ENCODE results near the gene DEDD. TPM values are rescaled to one million over a fixed set of nuclear protein-coding genes. Genes with fewer than 3 reads are reported as not detected.
A peak's percentile ranks its signal among the peaks of the same experiment; 100 is the strongest.

Gene DEDD
- polyA plus RNA-seq, 1 experiment, result 34.9 TPM

GRCh38 chr1:161098210-161099068, 34.0 kb downstream of the DEDD start, which contains the start of gene KLHDC9:
Gene KLHDC9 (plus strand): TSS chr1:161098361. CDS start chr1:161098536, 175 bp downstream.
- POLR2A ChIA-PET, result interaction anchor here (0.6 to 1.5 kb wide), 6 partner anchors 9 to 101 kb away, joined by 3 to 7 read pairs (median 4); partner anchors contain the start of genes DEDD, NECTIN4 and USF1

GRCh38 chr1:161096530-161096929, 35.9 kb downstream of the DEDD start:
- Histone ChIP-seq H3K27me3 (ENCODE audit: control insufficient read depth, insufficient read depth, low read length) (peaks cover 2% of the 10 kb centered on the region), H3K4me3 (ENCODE audit: low read depth, low read length) (no peak overlapping the region), H3K27ac (ENCODE audit: low read depth, low read length) (peak overlapping the region; percentile 11), H3K9me3 (ENCODE audit: control insufficient read depth, insufficient read depth, low read length) (no peaks in the 10 kb centered on the region)
- DNase-seq (ENCODE audit: low read depth, low spot score), result no peak
- no peak for TF ChIP-seq CTCF (IDR thresholded peaks at IDR 0.05; ENCODE audit: low read depth, low read length)
- ChIA-PET CTCF (interaction anchor here (0.6 to 5.6 kb wide), 16 partner anchors 8 to 166 kb away, joined by 3 to 80 read pairs (median 10); partner anchors contain the start of genes ARHGAP30, NECTIN4, NIT1 and PFDN2), POLR2A (interaction anchor here (1.0 kb wide), 1 partner anchor 99 kb away, joined by 3 read pairs; no protein-coding TSS in a partner anchor)

More at GRCh38 chr1:161098210-161099068, 34.0 kb downstream of the DEDD start, which contains the start of gene KLHDC9:
- TF ChIP-seq CTCF (IDR thresholded peaks at IDR 0.05; ENCODE audit: low read depth, low read length), result no peak; the same call in 1 of the 2 replicates
- H3K4me3 ChIP-seq (ENCODE audit: low read depth, low read length), result peak within 1 kb of the TSS; percentile 52
- no peak for DNase-seq (ENCODE audit: low read depth, low spot score)
- H3K9me3 ChIP-seq (ENCODE audit: control insufficient read depth, insufficient read depth, low read length), result no peaks in the 10 kb centered on the region
- CTCF ChIA-PET, result interaction anchor here (0.6 to 5.6 kb wide), 21 partner anchors 10 to 929 kb away, joined by 3 to 80 read pairs (median 6); partner anchors contain the start of genes ARHGAP30, F11R, PPOX and USF1
- H3K27me3 ChIP-seq (ENCODE audit: control insufficient read depth, insufficient read depth, low read length), result peaks cover 2% of the 10 kb centered on the region
- peak within 1 kb of the TSS; percentile 11 for H3K27ac ChIP-seq (ENCODE audit: low read depth, low read length)

- POLR2A ChIA-PET, result no interaction called here
- CTCF ChIA-PET, result interaction anchor here (0.9 to 5.6 kb wide), 8 partner anchors 9 to 106 kb away, joined by 3 to 80 read pairs (median 29); partner anchors contain the start of genes ARHGAP30 and USF1
- H3K9me3 ChIP-seq (ENCODE audit: control insufficient read depth, insufficient read depth, low read length), result no peaks in the 10 kb centered on the region
- no peak overlapping the region for H3K27ac ChIP-seq (ENCODE audit: low read depth, low read length)
- no peak overlapping the region for H3K4me3 ChIP-seq (ENCODE audit: low read depth, low read length)
- TF ChIP-seq CTCF (IDR thresholded peaks at IDR 0.05; ENCODE audit: low read depth, low read length), result no peak
- no peak for DNase-seq (ENCODE audit: low read depth, low spot score)
- peaks cover 2% of the 10 kb centered on the region for H3K27me3 ChIP-seq (ENCODE audit: control insufficient read depth, insufficient read depth, low read length)
Measured at GRCh38 chr1:161096015-161096414, 36.5 kb downstream of the DEDD start.

- Histone ChIP-seq H3K27ac (ENCODE audit: low read depth, low read length) (no peak overlapping the region), H3K9me3 (ENCODE audit: control insufficient read depth, insufficient read depth, low read length) (no peaks in the 10 kb centered on the region), H3K27me3 (ENCODE audit: control insufficient read depth, insufficient read depth, low read length) (peaks cover 2% of the 10 kb centered on the region), H3K4me3 (ENCODE audit: low read depth, low read length) (no peak overlapping the region)
- TF ChIP-seq CTCF (IDR thresholded peaks at IDR 0.05; ENCODE audit: low read depth, low read length), result no peak
- ChIA-PET CTCF (interaction anchor here (5.6 kb wide), 1 partner anchor 98 kb away, joined by 80 read pairs; no protein-coding TSS in a partner anchor), POLR2A (interaction anchor here (1.3 kb wide), 1 partner anchor 50 kb away, joined by 4 read pairs; the partner anchor contains the start of gene USF1)
- no peak for DNase-seq (ENCODE audit: low read depth, low spot score)
Measured at GRCh38 chr1:161095230-161095629, 37.2 kb downstream of the DEDD start.

Measured in AG04450 (cell line).